ENCODE data around the gene ADCY2.
A peak's percentile ranks its signal among the peaks of the same experiment; 100 is the strongest.

ADCY2 gene

GRCh38 chr5:7869474-7870136 is 473.7 kb downstream of the ADCY2 start:
- no peak for TF ChIP-seq POLR2AphosphoS5 (IDR thresholded peaks at IDR 0.05; ENCODE audit: low read depth)
- no peak for TF ChIP-seq CTCF (IDR thresholded peaks at IDR 0.05; ENCODE audit: insufficient read depth, low read length)
- no peak for TF ChIP-seq GABPA (IDR thresholded peaks at IDR 0.05; ENCODE audit: low read depth)
- TF ChIP-seq REST (IDR thresholded peaks at IDR 0.05; ENCODE audit: insufficient replicate concordance, low read depth), result no peak
- no peak for TF ChIP-seq SPI1 (IDR thresholded peaks at IDR 0.05; ENCODE audit: borderline replicate concordance, low read depth)
- Histone ChIP-seq H3K4me3 (replicated peaks; ENCODE audit: insufficient read depth, low read length) (peak overlapping the region; percentile 85), H3K27me3 (ENCODE audit: insufficient read depth, poor library complexity, severe bottlenecking) (no peaks in the 10 kb centered on the region), H3K27ac (replicated peaks) (peak overlapping the region; percentile 73)
- no peak for DNase-seq (ENCODE audit: low read depth in 1 of 2, low spot score in 1 of 2)

- Histone ChIP-seq H3K4me3 (replicated peaks; ENCODE audit: insufficient read depth, low read length) (no peak overlapping the region), H3K27ac (replicated peaks) (no peak overlapping the region), H3K27me3 (ENCODE audit: insufficient read depth, poor library complexity, severe bottlenecking) (no peaks in the 10 kb centered on the region)
- no peak for TF ChIP-seq GABPA (IDR thresholded peaks at IDR 0.05; ENCODE audit: low read depth)
- TF ChIP-seq REST (IDR thresholded peaks at IDR 0.05; ENCODE audit: insufficient replicate concordance, low read depth), result no peak
- no peak for TF ChIP-seq POLR2AphosphoS5 (IDR thresholded peaks at IDR 0.05; ENCODE audit: low read depth)
- TF ChIP-seq CTCF (IDR thresholded peaks at IDR 0.05; ENCODE audit: insufficient read depth, low read length), result no peak
- no peak for TF ChIP-seq SPI1 (IDR thresholded peaks at IDR 0.05; ENCODE audit: borderline replicate concordance, low read depth)
- DNase-seq (ENCODE audit: low read depth in 1 of 2, low spot score in 1 of 2), result no peak
These were observed 475.7 kb downstream of the ADCY2 start for GRCh38 chr5:7871653-7872052.

- Histone ChIP-seq H3K27me3 (ENCODE audit: insufficient read depth, poor library complexity, severe bottlenecking) (no peaks in the 10 kb centered on the region), H3K27ac (replicated peaks) (no peak overlapping the region), H3K4me3 (replicated peaks; ENCODE audit: insufficient read depth, low read length) (no peak overlapping the region)
- DNase-seq (ENCODE audit: low read depth in 1 of 2, low spot score in 1 of 2), result no peak
- TF ChIP-seq REST (IDR thresholded peaks at IDR 0.05; ENCODE audit: insufficient replicate concordance, low read depth) (no peak), GABPA (IDR thresholded peaks at IDR 0.05; ENCODE audit: low read depth) (no peak), SPI1 (IDR thresholded peaks at IDR 0.05; ENCODE audit: borderline replicate concordance, low read depth) (no peak), POLR2AphosphoS5 (IDR thresholded peaks at IDR 0.05; ENCODE audit: low read depth) (no peak), CTCF (IDR thresholded peaks at IDR 0.05; ENCODE audit: insufficient read depth, low read length) (no peak)
These were observed 476.7 kb downstream of the ADCY2 start for GRCh38 chr5:7872517-7873130.

Measured in HL-60 (cell line).